ENCODE results near the gene EYA2. TPM values are rescaled to one million over a fixed set of nuclear protein-coding genes. Genes with fewer than 3 reads are reported as not detected.

EYA2 gene
- total and polyA plus RNA-seq, 9 donors: 1.5 to 8.6 (median 3.2) TPM

DNA sequence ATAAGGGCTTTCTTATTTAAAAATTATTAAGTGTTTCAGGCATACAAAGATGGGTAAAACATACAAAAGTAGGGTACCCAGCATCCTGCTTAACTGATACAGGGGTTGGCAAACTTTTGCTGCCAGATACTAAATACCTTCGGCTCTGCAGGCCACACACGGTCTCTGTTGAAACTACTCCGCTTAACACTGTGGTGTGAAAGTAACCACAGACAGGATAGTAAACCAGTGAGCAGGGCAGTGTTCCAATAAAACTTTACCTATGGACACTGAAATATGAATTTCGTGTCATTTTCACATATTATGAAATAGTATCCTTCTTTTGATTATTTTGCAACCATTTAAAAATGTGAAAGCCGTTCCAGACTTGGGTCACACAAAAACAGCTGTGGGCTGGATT is 92.4 kb downstream of the EYA2 start:
- H3K27ac ChIP-seq (ENCODE audit: low read length): no peak overlapping the region
- DNase-seq: no peak

DNA sequence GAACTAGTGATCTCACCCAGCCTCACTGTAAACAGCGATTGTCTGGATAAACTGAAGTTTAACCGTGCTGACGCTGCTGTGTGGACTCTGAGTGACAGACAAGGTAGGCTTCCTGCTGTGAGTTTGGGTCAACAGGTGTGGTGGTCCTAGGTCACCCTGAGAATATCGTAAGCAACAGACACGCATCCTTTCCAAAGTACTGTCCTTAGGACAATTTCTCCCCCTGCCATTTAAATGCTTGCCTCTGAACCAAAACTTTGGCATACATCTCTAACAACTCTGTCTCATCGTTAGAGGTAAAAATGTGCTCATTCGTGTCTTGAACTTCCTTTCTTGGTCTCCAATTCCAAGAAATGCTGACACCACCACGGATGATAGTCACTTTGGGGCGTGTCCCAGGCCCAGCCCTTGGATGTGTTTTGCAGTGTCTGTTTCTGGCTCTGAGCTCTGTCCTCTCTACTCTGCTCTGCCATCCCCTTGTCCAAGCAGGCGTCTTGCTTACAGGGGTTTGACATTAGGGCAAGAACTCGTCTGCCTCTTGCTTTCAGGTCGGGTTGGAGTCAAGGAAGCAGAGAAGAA is 95.5 kb downstream of the EYA2 start:
- H3K36me3 ChIP-seq (ENCODE audit: control insufficient read depth, insufficient read depth, low read length): no peaks in the 10 kb centered on the region
- 48% methylated on average over 6 of the region's 12 CpGs for WGBS (ENCODE audit: insufficient coverage)
- H3K9me3 ChIP-seq (replicated peaks; ENCODE audit: control insufficient read depth, low read depth, low read length): no peaks in the 10 kb centered on the region
- H3K4me1 ChIP-seq (ENCODE audit: control insufficient read depth, insufficient read depth, low read length): peaks cover 2% of the 10 kb centered on the region
- no peak overlapping the region for H3K27ac ChIP-seq (ENCODE audit: low read length)
- H3K27me3 ChIP-seq (ENCODE audit: control insufficient read depth, insufficient read depth, low read length): peaks cover 8% of the 10 kb centered on the region
- DNase-seq: peak; percentile 59
- H3K4me3 ChIP-seq (ENCODE audit: low read length): no peak overlapping the region

More for the DNA sequence above, 92.4 kb downstream of the EYA2 start:
- Histone ChIP-seq H3K4me1 (ENCODE audit: control insufficient read depth, insufficient read depth, low read length) (peaks cover 2% of the 10 kb centered on the region), H3K27me3 (ENCODE audit: control insufficient read depth, insufficient read depth, low read length) (peaks cover 2% of the 10 kb centered on the region), H3K4me3 (ENCODE audit: low read length) (no peak overlapping the region), H3K9me3 (replicated peaks; ENCODE audit: control insufficient read depth, low read depth, low read length) (no peaks in the 10 kb centered on the region), H3K36me3 (ENCODE audit: control insufficient read depth, insufficient read depth, low read length) (no peaks in the 10 kb centered on the region)
- WGBS (ENCODE audit: insufficient coverage): 20% methylated on average over 3 of the region's 5 CpGs

DNA sequence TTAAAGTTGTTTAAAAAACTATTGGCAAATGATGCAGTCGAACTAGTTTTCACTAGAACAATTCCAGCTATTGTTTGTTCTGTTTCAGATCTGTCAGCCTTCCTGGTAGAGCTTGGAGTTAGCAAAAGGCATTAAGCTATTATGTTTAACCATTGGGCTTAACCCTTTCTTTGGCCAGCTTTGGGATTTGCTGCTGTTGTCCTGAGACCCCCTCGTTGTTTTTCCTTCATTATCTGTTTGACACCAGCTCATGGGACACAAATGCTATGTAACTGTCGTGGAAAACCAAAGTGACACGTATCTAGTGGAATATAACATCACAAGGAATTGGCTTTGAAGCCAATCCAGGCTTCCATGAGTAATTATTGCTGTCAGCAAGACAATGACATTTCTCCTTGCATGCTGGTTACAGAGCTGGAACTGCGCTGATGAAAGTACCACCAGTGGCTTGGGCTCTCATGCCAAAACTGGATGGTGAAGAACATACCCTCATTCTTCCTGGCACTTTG is 96.0 kb downstream of the EYA2 start:
- 58% methylated on average over 2 of the region's 5 CpGs for WGBS (ENCODE audit: insufficient coverage)
- H3K36me3 ChIP-seq (ENCODE audit: control insufficient read depth, insufficient read depth, low read length): no peaks in the 10 kb centered on the region
- H3K4me3 ChIP-seq (ENCODE audit: low read length): no peak overlapping the region
- peaks cover 8% of the 10 kb centered on the region for H3K27me3 ChIP-seq (ENCODE audit: control insufficient read depth, insufficient read depth, low read length)
- no peaks in the 10 kb centered on the region for H3K9me3 ChIP-seq (replicated peaks; ENCODE audit: control insufficient read depth, low read depth, low read length)
- DNase-seq: no peak
- no peak overlapping the region for H3K27ac ChIP-seq (ENCODE audit: low read length)
- peaks cover 2% of the 10 kb centered on the region for H3K4me1 ChIP-seq (ENCODE audit: control insufficient read depth, insufficient read depth, low read length)

DNA sequence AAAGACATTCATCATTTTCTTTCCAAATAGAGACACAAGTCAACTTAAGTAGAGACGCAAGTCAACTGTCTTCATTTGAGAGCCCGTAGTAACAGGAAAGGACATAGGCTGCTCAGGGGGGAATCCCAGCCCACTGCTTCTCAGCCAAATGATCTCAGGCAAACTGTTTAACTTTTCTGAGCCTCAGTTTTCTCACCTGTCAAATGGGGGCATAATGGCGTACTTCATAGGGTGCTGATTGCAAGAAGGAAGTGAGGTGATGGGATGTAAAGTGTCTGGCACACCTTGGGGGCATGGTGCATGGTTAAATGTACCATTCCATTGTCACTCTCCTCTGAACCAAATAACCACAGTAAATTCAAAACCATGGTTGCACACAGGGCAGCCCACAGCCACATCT is 96.5 kb downstream of the EYA2 start:
- Histone ChIP-seq H3K9me3 (replicated peaks; ENCODE audit: control insufficient read depth, low read depth, low read length) (no peaks in the 10 kb centered on the region), H3K4me3 (ENCODE audit: low read length) (no peak overlapping the region), H3K27me3 (ENCODE audit: control insufficient read depth, insufficient read depth, low read length) (peaks cover 8% of the 10 kb centered on the region), H3K4me1 (ENCODE audit: control insufficient read depth, insufficient read depth, low read length) (peaks cover 2% of the 10 kb centered on the region), H3K27ac (ENCODE audit: low read length) (no peak overlapping the region), H3K36me3 (ENCODE audit: control insufficient read depth, insufficient read depth, low read length) (no peaks in the 10 kb centered on the region)
- no peak for DNase-seq
- 100% methylated on average over 2 of the region's 3 CpGs for WGBS (ENCODE audit: insufficient coverage)

DNA sequence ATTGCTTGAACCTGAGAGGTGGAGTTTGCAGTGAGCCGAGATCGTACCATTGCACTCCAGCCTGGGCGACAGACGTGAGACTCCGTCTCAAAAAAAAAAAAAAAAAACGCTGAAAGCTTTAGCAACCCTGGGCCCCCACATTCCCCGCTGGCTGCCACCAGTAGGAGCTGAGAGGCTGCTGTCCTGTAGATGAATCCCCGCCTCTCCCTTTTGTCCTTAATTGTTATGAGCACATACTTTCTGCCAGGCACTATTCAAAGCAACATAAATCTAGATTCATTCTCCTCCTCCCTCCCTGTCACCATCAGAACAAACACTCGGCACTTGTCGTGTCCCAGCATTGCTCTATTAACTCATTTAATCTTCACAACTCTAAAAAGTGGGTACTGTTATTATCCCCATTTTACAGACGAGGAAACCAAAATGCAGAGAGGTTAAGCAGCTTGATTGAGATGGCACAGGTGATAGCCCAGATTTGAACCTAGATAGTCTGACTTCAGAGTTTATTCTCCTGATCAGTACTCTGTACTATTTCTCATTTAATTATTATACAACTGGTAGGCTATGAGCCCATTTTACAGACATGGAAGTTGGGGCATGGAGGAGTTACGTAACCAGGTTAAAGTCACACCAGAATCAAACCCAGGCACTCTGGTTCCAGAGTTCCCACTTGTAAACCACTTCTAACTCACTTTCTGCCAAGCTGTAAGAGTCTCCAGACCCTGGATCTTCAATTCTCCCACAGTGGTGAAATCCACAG is 97.4 kb downstream of the EYA2 start:
- Histone ChIP-seq H3K36me3 (ENCODE audit: control insufficient read depth, insufficient read depth, low read length) (no peaks in the 10 kb centered on the region), H3K4me1 (ENCODE audit: control insufficient read depth, insufficient read depth, low read length) (peaks cover 2% of the 10 kb centered on the region), H3K9me3 (replicated peaks; ENCODE audit: control insufficient read depth, low read depth, low read length) (no peaks in the 10 kb centered on the region), H3K27ac (ENCODE audit: low read length) (no peak overlapping the region), H3K4me3 (ENCODE audit: low read length) (no peak overlapping the region), H3K27me3 (ENCODE audit: control insufficient read depth, insufficient read depth, low read length) (peaks cover 8% of the 10 kb centered on the region)
- 83% methylated on average over 4 of the region's 12 CpGs for WGBS (ENCODE audit: insufficient coverage)
- DNase-seq: no peak

DNA sequence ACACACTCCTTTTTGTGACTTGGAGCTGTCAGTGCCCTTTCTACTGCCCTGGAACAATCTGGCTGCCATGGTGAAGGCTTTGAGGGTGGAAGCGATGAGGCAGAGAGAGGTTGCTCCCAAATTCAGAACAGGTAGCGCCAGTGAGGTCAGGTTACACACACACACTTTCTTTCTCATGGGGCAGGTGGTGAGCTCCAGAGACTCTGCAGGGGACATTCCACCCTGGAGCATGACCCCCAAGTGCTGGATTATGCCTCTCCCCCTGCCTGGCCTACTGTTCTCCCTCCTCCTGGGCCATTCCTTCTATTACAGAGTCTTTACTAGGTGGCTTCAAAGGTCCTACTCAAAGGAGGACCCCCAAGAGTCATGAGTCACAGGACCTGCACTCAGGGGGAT is 98.0 kb downstream of the EYA2 start:
- 91% methylated on average over 1 of the region's 2 CpGs for WGBS (ENCODE audit: insufficient coverage)
- no peak for DNase-seq
- Histone ChIP-seq H3K4me1 (ENCODE audit: control insufficient read depth, insufficient read depth, low read length) (peaks cover 2% of the 10 kb centered on the region), H3K9me3 (replicated peaks; ENCODE audit: control insufficient read depth, low read depth, low read length) (no peaks in the 10 kb centered on the region), H3K4me3 (ENCODE audit: low read length) (no peak overlapping the region), H3K27me3 (ENCODE audit: control insufficient read depth, insufficient read depth, low read length) (peaks cover 8% of the 10 kb centered on the region), H3K36me3 (ENCODE audit: control insufficient read depth, insufficient read depth, low read length) (no peaks in the 10 kb centered on the region), H3K27ac (ENCODE audit: low read length) (no peak overlapping the region)

DNA sequence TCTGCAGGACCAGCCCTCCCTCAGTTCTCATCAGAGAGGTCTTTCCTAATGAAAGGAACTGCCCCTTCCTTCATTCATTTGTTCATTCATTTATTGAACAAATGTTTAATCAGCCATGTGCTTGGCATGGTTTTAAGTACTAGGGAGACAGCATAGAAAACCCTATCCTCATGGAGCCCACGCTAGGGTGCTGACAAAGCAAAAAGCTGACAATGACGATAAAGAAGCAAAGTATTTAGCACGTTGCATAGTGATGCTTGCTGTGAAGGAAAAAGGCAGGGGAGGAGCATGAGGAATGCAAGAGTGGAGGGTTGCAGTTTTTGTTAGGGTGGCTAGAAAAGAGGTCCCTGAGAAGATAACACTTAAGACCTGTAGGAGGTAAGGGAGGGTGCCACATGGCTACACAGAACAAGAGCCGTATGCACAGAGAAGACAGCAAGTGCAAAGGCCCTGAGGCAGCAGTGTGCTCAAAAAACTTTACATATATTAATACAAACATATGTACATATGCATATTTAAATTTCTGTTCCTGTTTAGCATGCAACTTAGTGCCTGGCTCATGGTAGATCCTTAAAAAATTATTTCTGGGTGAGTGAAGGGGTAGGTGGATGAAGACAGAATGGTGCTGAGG is 98.9 kb downstream of the EYA2 start:
- H3K4me3 ChIP-seq (ENCODE audit: low read length): no peak overlapping the region

DNA sequence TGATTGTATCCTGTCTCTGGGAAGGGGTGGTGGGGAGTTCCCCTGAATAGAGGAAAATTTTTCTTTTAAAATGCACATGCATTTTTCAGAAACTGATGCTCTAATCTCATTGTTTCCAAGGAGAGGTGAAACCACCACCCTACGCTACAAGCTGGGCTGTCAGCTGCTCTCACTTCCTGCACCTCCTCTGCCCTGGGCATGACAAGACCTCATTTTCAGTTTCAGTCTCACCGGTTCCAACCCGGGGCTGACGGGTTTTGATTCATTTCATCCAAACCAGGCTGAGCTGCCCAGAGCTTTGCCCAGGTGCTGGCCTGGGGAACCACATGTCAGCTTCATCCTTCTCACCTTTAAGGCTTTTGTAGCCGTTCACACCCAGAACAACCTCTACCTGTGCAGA is 99.7 kb downstream of the EYA2 start:
- H3K9me3 ChIP-seq (replicated peaks; ENCODE audit: control insufficient read depth, low read depth, low read length): no peaks in the 10 kb centered on the region
- no peaks in the 10 kb centered on the region for H3K36me3 ChIP-seq (ENCODE audit: control insufficient read depth, insufficient read depth, low read length)
- H3K27ac ChIP-seq (ENCODE audit: low read length): no peak overlapping the region
- DNase-seq: no peak
- no peak overlapping the region for H3K4me3 ChIP-seq (ENCODE audit: low read length)
- peaks cover 2% of the 10 kb centered on the region for H3K4me1 ChIP-seq (ENCODE audit: control insufficient read depth, insufficient read depth, low read length)
- 63% methylated on average over 4 of the region's 5 CpGs for WGBS (ENCODE audit: insufficient coverage)
- peaks cover 8% of the 10 kb centered on the region for H3K27me3 ChIP-seq (ENCODE audit: control insufficient read depth, insufficient read depth, low read length)

More for the DNA sequence above, 98.9 kb downstream of the EYA2 start:
- H3K27ac ChIP-seq (ENCODE audit: low read length): no peak overlapping the region
- no peaks in the 10 kb centered on the region for H3K9me3 ChIP-seq (replicated peaks; ENCODE audit: control insufficient read depth, low read depth, low read length)
- 66% methylated on average over 3 of the region's 4 CpGs for WGBS (ENCODE audit: insufficient coverage)
- DNase-seq: no peak
- peaks cover 2% of the 10 kb centered on the region for H3K4me1 ChIP-seq (ENCODE audit: control insufficient read depth, insufficient read depth, low read length)
- peaks cover 8% of the 10 kb centered on the region for H3K27me3 ChIP-seq (ENCODE audit: control insufficient read depth, insufficient read depth, low read length)
- H3K36me3 ChIP-seq (ENCODE audit: control insufficient read depth, insufficient read depth, low read length): no peaks in the 10 kb centered on the region

DNA sequence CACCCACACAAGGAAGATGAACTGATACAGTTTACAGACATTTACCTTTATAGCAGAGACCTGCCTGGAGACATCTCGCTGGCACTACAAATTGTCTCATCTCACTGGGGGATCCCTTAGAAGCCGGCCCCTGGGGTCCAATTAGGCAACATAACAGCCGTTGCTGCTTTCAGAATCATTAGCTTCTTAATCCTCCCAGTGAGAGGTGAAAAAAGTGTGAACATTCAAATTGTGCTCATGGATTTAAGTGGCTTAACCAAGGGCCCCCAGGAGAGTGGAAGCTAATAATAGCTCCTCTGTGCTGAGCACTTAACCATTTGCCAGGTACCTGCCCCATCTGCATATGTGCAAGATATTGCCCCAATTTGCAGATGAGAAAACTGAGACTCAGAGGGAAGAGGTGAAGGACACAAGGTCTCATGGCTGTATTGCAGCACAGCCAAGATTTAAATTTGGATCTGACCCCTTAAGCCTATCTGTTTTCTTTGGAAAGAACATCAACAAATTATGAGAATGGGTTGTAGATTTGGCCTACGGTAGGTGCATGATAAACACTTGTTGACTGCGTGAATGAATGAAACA is 101.0 kb downstream of the EYA2 start:
- H3K9me3 ChIP-seq (replicated peaks; ENCODE audit: control insufficient read depth, low read depth, low read length): no peaks in the 10 kb centered on the region
- no peaks in the 10 kb centered on the region for H3K4me1 ChIP-seq (ENCODE audit: control insufficient read depth, insufficient read depth, low read length)
- no peak overlapping the region for H3K4me3 ChIP-seq (ENCODE audit: low read length)
- no peaks in the 10 kb centered on the region for H3K36me3 ChIP-seq (ENCODE audit: control insufficient read depth, insufficient read depth, low read length)
- WGBS (ENCODE audit: insufficient coverage): 67% methylated on average over 1 of the region's 5 CpGs
- no peak for DNase-seq
- H3K27ac ChIP-seq (ENCODE audit: low read length): no peak overlapping the region
- H3K27me3 ChIP-seq (ENCODE audit: control insufficient read depth, insufficient read depth, low read length): peaks cover 6% of the 10 kb centered on the region

DNA sequence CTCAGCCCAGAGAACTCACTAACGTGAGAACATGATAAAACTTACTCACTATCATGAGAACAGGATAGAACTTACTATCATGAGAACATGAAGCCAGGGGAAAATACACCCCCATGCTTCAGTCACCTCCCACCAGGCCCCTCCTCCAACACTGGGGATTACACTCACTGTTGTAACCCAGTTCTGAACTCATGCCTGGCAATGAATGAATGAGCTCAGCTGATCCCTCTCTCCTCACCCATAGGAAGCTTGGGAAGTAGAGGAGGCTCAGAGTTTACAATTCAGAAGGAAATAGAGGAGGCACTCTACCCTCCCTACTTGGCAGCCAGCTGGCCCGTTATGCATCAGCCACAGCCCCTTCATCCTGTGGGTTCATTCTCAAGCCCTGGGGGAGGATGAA is 102.5 kb downstream of the EYA2 start:
- H3K36me3 ChIP-seq (ENCODE audit: control insufficient read depth, insufficient read depth, low read length): no peaks in the 10 kb centered on the region
- WGBS (ENCODE audit: insufficient coverage): no CpG with 5 or more reads among the region's 2 CpGs
- H3K27ac ChIP-seq (ENCODE audit: low read length): no peak overlapping the region
- no peak for DNase-seq
- peaks cover 6% of the 10 kb centered on the region for H3K27me3 ChIP-seq (ENCODE audit: control insufficient read depth, insufficient read depth, low read length)
- H3K9me3 ChIP-seq (replicated peaks; ENCODE audit: control insufficient read depth, low read depth, low read length): no peaks in the 10 kb centered on the region
- H3K4me3 ChIP-seq (ENCODE audit: low read length): no peak overlapping the region
- H3K4me1 ChIP-seq (ENCODE audit: control insufficient read depth, insufficient read depth, low read length): no peaks in the 10 kb centered on the region

Data from muscle of leg (tissue), 11 donors.